Panc1 (cell line): ENCODE data around the gene CFAP45. TPM values are rescaled to one million over a fixed set of nuclear protein-coding genes. Genes with fewer than 3 reads are reported as not detected.

Experiments
- ATAC-seq: fragments of 200-7000 bp; cut with Tn5 transposase; 2 replicates; pipeline ENCODE4 v1.9.1; 2020; ENCODE audit warnings: mild to moderate bottlenecking, moderate library complexity
- BruUV-seq: library from RNA; stranded (reverse); fragments of 400-500 nt; replicated peaks from 2 replicates; lab custom pipeline; 2021; lab: Mats Ljungman, UMichigan
- CTCF ChIA-PET: fragments of 300-600 bp; sonication (Branson Sonifier 250); formaldehyde crosslinking; loops from one replicate; lab custom pipeline; 2022; ENCODE audit warnings: antibody characterized with exemption; lab: Charles Lee
- POLR2A ChIA-PET: fragments of 300-600 bp; sonication (Branson Sonifier 250); formaldehyde crosslinking; loops from one replicate; lab custom pipeline; 2022; ENCODE audit warnings: antibody characterized with exemption; lab: Charles Lee
- DNase-seq: peaks from one replicate; pipeline ENCODE4 v3.0.0-alpha.2; 2010; ENCODE audit warnings: low read depth, low spot score
- H3K27ac ChIP-seq: 2 replicates; pipeline ENCODE4 v1.5.1; 2011; ENCODE audit warnings: mild to moderate bottlenecking, low read length, inconsistent platforms
- H3K27me3 ChIP-seq: fragments of 200-500 bp; sonication (Bioruptor generic); 2 replicates; pipeline ENCODE4 v1.6.0; 2014; ENCODE audit warnings: low read length, inconsistent platforms; ENCODE audit not compliant: control insufficient read depth, insufficient read depth
- H3K36me3 ChIP-seq: fragments of 200-500 bp; sonication (Bioruptor generic); 2 replicates; pipeline ENCODE4 v1.5.1; 2014; ENCODE audit warnings: inconsistent platforms, mild to moderate bottlenecking, low read length, moderate library complexity; ENCODE audit not compliant: control insufficient read depth, insufficient read depth
- H3K4me1 ChIP-seq: 2 replicates; pipeline ENCODE4 v1.5.1; 2011; ENCODE audit warnings: inconsistent platforms, mild to moderate bottlenecking, low read length, moderate library complexity; ENCODE audit not compliant: control insufficient read depth, insufficient read depth
- H3K4me3 ChIP-seq, 2 experiments: 2 replicates each; pipeline ENCODE4 v1.5.1; 2011 to 2012; ENCODE audit warnings: low read depth in 2 of 2, low read length in 2 of 2, mild to moderate bottlenecking in 2 of 2, inconsistent platforms in 1 of 2, moderate library complexity in 1 of 2
- H3K9me3 ChIP-seq: fragments of 200-500 bp; sonication (Bioruptor generic); 2 replicates; pipeline ENCODE4 v1.5.1; 2014; ENCODE audit warnings: low read depth, mild to moderate bottlenecking, inconsistent platforms, low read length, moderate library complexity; ENCODE audit not compliant: control insufficient read depth, insufficient read depth
- POLR2AphosphoS5 ChIP-seq: IDR thresholded peaks from 2 replicates; pipeline ENCODE4 v1.6.1; 2012; ENCODE audit warnings: mild to moderate bottlenecking, low read depth, low read length, moderate library complexity
- SIN3A ChIP-seq: IDR thresholded peaks from 2 replicates; pipeline ENCODE4 v1.6.1; 2012; ENCODE audit warnings: low read depth, mild to moderate bottlenecking, low read length, moderate library complexity, borderline replicate concordance; ENCODE audit not compliant: insufficient read depth
- TCF7L2 ChIP-seq: IDR thresholded peaks from 2 replicates; pipeline ENCODE4 v1.6.1; 2011; ENCODE audit warnings: mild to moderate bottlenecking, low read depth, low read length, inconsistent platforms
- in situ Hi-C: cut with HindIII; loops from 2 replicates; pipeline ENCODE4 v1.10.0; 2016; ENCODE audit warnings: low sequenced_read_pairs, low pct_unique_long_range_greater_than_20kb
- intact Hi-C: fragments of 100-400 bp; cut with micrococcal nuclease; formaldehyde crosslinking; loops from one replicate; pipeline ENCODE4 v1.10.0; 2022; ENCODE audit not compliant: unreplicated experiment
- total RNA-seq: library from RNA; stranded (reverse); gene quantifications from one replicate; pipeline ENCODE4 v1.2.1, GENCODE V29; 2021; ENCODE audit not compliant: unreplicated experiment
- TF ChIP-seq, protein P1 (sequence below): fragments of 450-650 bp; IDR thresholded peaks from 2 replicates; pipeline ENCODE4 v1.5.1; 2017; ENCODE audit warnings: mild to moderate bottlenecking
- TF ChIP-seq, protein P2 (sequence below), 2 experiments: IDR thresholded peaks; 2 replicates each; pipeline ENCODE4 v1.6.1; 2011 to 2012; ENCODE audit warnings: low read depth in 2 of 2, control low read depth in 1 of 2, low read length in 1 of 2, mild to moderate bottlenecking in 1 of 2, moderate library complexity in 1 of 2; ENCODE audit not compliant: insufficient read depth in 1 of 2

CFAP45 gene
- total RNA-seq, 1 experiment from 2014 or later: 1.6 TPM

DNA sequence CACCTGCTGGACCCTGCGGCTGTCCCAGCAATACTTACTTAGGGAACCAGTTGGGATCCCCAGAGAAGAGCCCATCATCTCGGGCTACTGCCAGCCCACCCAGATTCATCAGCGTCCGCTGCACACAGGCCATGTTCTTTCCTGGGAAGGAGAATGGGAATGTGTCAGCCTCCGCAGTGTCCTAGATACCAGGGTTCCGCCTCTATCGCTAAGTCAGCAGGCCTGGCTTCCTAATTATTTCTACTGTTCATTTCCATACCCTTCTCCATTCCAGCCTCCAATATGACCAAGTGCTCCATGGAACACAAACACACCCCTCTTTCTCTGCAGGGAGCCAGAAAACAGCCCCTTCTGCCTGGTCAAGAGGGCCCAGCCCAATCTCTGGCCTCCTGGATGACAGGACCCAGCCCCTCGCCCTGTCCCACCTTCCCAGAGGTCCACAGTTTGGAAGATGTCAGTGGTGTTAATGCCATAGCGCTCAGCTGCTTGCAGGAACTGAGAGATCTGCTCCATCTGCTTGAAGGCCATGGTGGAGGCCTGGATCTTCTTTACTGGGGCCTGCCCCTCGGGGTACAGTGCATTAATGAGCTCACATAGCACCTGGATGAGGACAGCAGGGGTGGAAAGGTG lies 19.4 kb upstream of the CFAP45 start:
- Histone ChIP-seq H3K36me3 (0 out of 2 replicates have a peak, but pooled peaks cover 5% of the 10 kb centered on the region), H3K4me1 (peaks cover 86% of the 10 kb centered on the region), H3K27me3 (no peaks in the 10 kb centered on the region), H3K27ac (peak overlapping the region; percentile 57; the same call in 1 of the 2 replicates), H3K9me3 (no peaks in the 10 kb centered on the region), H3K4me3 (no peak overlapping the region)
- no peak for DNase-seq
- TF ChIP-seq, protein P1, sequence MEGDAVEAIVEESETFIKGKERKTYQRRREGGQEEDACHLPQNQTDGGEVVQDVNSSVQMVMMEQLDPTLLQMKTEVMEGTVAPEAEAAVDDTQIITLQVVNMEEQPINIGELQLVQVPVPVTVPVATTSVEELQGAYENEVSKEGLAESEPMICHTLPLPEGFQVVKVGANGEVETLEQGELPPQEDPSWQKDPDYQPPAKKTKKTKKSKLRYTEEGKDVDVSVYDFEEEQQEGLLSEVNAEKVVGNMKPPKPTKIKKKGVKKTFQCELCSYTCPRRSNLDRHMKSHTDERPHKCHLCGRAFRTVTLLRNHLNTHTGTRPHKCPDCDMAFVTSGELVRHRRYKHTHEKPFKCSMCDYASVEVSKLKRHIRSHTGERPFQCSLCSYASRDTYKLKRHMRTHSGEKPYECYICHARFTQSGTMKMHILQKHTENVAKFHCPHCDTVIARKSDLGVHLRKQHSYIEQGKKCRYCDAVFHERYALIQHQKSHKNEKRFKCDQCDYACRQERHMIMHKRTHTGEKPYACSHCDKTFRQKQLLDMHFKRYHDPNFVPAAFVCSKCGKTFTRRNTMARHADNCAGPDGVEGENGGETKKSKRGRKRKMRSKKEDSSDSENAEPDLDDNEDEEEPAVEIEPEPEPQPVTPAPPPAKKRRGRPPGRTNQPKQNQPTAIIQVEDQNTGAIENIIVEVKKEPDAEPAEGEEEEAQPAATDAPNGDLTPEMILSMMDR: no peak
- TF ChIP-seq TCF7L2 (no peak), SIN3A (no peak), POLR2AphosphoS5 (no peak)
- TF ChIP-seq, protein P2, sequence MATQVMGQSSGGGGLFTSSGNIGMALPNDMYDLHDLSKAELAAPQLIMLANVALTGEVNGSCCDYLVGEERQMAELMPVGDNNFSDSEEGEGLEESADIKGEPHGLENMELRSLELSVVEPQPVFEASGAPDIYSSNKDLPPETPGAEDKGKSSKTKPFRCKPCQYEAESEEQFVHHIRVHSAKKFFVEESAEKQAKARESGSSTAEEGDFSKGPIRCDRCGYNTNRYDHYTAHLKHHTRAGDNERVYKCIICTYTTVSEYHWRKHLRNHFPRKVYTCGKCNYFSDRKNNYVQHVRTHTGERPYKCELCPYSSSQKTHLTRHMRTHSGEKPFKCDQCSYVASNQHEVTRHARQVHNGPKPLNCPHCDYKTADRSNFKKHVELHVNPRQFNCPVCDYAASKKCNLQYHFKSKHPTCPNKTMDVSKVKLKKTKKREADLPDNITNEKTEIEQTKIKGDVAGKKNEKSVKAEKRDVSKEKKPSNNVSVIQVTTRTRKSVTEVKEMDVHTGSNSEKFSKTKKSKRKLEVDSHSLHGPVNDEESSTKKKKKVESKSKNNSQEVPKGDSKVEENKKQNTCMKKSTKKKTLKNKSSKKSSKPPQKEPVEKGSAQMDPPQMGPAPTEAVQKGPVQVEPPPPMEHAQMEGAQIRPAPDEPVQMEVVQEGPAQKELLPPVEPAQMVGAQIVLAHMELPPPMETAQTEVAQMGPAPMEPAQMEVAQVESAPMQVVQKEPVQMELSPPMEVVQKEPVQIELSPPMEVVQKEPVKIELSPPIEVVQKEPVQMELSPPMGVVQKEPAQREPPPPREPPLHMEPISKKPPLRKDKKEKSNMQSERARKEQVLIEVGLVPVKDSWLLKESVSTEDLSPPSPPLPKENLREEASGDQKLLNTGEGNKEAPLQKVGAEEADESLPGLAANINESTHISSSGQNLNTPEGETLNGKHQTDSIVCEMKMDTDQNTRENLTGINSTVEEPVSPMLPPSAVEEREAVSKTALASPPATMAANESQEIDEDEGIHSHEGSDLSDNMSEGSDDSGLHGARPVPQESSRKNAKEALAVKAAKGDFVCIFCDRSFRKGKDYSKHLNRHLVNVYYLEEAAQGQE (IDR thresholded peaks at IDR 0.05; ENCODE audit: insufficient read depth in 1 of 2, low read depth in 2 of 2, low read length in 1 of 2): no peak
- ATAC-seq: no peak
- POLR2A ChIA-PET: no interaction called here
- BruUV-seq: no TSS peak
- CTCF ChIA-PET: no interaction called here
- intact Hi-C loops (no loop called here), in situ Hi-C loops (no loop called here)

DNA sequence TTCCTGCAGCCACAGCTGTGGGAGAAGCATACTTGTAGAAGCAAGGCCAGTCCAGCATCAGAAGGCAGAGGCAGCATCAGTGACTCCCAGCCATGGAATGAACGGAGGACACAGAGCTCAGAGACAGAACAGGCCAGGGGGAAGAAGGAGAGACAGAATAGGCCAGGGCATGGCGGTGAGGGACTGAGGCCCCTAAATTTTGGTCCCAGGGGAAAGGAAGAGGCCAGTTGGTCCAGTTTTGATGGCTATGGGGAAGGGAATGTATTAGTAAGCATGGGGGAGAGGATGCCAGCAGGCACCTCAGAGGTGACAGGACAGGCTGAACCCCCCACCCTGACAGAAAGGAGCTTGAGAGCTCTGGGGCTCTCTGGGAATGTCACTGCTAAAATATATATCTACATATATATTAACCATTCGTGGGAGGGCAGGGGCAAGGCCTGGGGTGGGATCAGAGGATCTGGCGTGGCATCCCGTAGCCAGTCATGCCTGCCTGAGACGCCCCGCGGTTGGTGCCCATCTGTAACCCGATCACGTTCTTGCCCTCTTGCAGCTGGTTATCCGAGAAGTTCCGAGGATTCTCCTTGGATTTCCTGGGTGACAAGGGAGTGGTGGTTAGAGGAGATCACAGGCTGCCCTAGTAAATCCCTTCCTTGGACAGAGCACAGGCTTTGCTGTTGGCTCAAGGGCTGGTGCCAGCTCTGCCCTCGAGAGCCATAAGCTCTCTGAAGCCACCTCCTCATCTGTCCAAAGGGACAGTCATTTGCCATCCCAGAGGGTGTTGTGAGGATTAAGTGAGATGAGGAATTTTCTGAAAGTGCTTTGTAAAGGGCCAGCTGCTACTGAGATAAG lies 18.6 kb upstream of the CFAP45 start:
- POLR2A ChIA-PET: interaction anchor here (0.6 kb wide), 1 partner anchor 412 kb away, joined by 3 read pairs; no protein-coding TSS in a partner anchor

More for the DNA sequence above, 18.6 kb upstream of the CFAP45 start:
- Histone ChIP-seq H3K27ac (peak overlapping the region; percentile 71), H3K27me3 (no peaks in the 10 kb centered on the region), H3K4me1 (peaks cover 92% of the 10 kb centered on the region), H3K4me3 (no peak overlapping the region), H3K9me3 (no peaks in the 10 kb centered on the region), H3K36me3 (0 out of 2 replicates have a peak, but pooled peaks cover 5% of the 10 kb centered on the region)
- no peak for DNase-seq
- TF ChIP-seq TCF7L2: no peak
- TF ChIP-seq, protein P1: no peak
- TF ChIP-seq SIN3A: no peak
- TF ChIP-seq, protein P2 (IDR thresholded peaks at IDR 0.05; ENCODE audit: insufficient read depth in 1 of 2, low read depth in 2 of 2, low read length in 1 of 2): no peak
- TF ChIP-seq POLR2AphosphoS5: no peak
- CTCF ChIA-PET: no interaction called here
- ATAC-seq: no peak
- TSS peak; percentile 58 for BruUV-seq
- in situ Hi-C loops: no loop called here
- intact Hi-C loops: no loop called here
